Endothelial cell of umbilical vein (primary cell): ENCODE data around the gene FAM193A.

Source experiments
- JUN ChIP-seq: IDR thresholded peaks from 2 replicates; pipeline ENCODE4 v1.6.1; 2011; ENCODE audit warnings: borderline replicate concordance, low read depth; ENCODE audit not compliant: insufficient read length, insufficient read depth
- TF ChIP-seq, protein P1 (sequence below), 2 donors: IDR thresholded peaks; 1 replicate in 1 of 2; 2 replicates in 1 of 2; pipeline ENCODE4 v1.5.1; 2011; ENCODE audit warnings: low read length in 2 of 2, mild to moderate bottlenecking in 2 of 2, moderate library complexity in 2 of 2, control low read depth in 1 of 2, inconsistent platforms in 1 of 2, low read depth in 1 of 2; ENCODE audit not compliant: insufficient read depth in 1 of 2; ENCODE audit errors: extremely low read depth in 1 of 2

DNA sequence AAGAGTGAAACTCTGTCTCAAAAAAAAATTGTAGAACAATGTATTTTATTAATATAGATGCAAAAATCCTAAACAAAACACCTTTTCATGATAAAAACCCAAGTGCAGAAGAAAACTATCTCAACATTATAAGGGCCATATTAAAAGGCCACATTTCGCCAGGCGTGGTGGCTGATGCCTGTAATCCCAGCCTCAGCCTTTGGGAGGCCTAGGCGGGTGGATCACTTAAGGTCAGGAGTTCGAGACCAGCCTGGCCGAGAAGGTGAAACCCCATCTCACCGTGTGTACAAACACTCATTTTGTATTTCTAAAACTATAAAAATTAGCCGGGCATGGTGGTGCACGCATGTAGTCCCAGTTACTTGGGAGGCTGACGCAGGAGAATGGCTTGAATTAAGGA is 9.9 kb upstream of the FAM193A start:
- no peak for TF ChIP-seq JUN
- TF ChIP-seq, protein P1, sequence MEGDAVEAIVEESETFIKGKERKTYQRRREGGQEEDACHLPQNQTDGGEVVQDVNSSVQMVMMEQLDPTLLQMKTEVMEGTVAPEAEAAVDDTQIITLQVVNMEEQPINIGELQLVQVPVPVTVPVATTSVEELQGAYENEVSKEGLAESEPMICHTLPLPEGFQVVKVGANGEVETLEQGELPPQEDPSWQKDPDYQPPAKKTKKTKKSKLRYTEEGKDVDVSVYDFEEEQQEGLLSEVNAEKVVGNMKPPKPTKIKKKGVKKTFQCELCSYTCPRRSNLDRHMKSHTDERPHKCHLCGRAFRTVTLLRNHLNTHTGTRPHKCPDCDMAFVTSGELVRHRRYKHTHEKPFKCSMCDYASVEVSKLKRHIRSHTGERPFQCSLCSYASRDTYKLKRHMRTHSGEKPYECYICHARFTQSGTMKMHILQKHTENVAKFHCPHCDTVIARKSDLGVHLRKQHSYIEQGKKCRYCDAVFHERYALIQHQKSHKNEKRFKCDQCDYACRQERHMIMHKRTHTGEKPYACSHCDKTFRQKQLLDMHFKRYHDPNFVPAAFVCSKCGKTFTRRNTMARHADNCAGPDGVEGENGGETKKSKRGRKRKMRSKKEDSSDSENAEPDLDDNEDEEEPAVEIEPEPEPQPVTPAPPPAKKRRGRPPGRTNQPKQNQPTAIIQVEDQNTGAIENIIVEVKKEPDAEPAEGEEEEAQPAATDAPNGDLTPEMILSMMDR (IDR thresholded peaks at IDR 0.05; ENCODE audit: extremely low read depth in 1 of 2, insufficient read depth in 1 of 2, low read depth in 1 of 2, low read length in 2 of 2): no peak
